Stomach (tissue), 9 donors: Measurements from ENCODE around the gene TTYH1. TPM values are rescaled to one million over a fixed set of nuclear protein-coding genes. Genes with fewer than 3 reads are reported as not detected.

Experiments
- DNase-seq, 2 donors: peaks; one replicate each; pipeline versions ENCODE4 v3.0.0 to v3.0.0-alpha.2; 2013 to 2019
- H3K27ac ChIP-seq, 5 donors: fragments of 200-600 bp in 4 of 5; sonication (generic) in 4 of 5; one replicate each; pipeline ENCODE4 v1.5.1; 2013 to 2019; ENCODE audit warnings: mild to moderate bottlenecking in 1 of 5, moderate library complexity in 1 of 5
- H3K27me3 ChIP-seq, 3 donors: fragments of 200-600 bp; sonication (generic); one replicate each; pipeline ENCODE4 v1.5.1; 2017 to 2019; ENCODE audit warnings: mixed run types in 1 of 3
- H3K36me3 ChIP-seq, 4 donors: fragments of 200-600 bp; sonication (generic); 1 replicate in 3 of 4; 2 replicates in 1 of 4; pipeline ENCODE4 v1.5.1; 2016 to 2019
- H3K4me1 ChIP-seq, 4 donors: fragments of 200-600 bp; sonication (generic); one replicate each; pipeline ENCODE4 v1.5.1; 2016 to 2019
- H3K4me3 ChIP-seq, 4 donors: fragments of 200-600 bp; sonication (generic) in 3 of 4; one replicate each; pipeline ENCODE4 v1.5.1; 2016 to 2019; ENCODE audit warnings: mild to moderate bottlenecking in 1 of 4
- H3K9me3 ChIP-seq, 4 donors: fragments of 200-600 bp; sonication (generic); one replicate each; pipeline ENCODE4 v1.5.1; 2016 to 2019
- CTCF ChIP-seq, 7 experiments: fragments of 450-650 bp in 4 of 7; fragments of 200-600 bp in 3 of 7; sonication (generic) in 3 of 7; IDR thresholded peaks; one replicate each; pipeline ENCODE4 v1.5.1; 2016 to 2019; ENCODE audit warnings: antibody characterized with exemption in 7 of 7, control low read depth in 2 of 7, mild to moderate bottlenecking in 1 of 7
- EP300 ChIP-seq: sonication (generic); formaldehyde crosslinking; IDR thresholded peaks from one replicate; pipeline ENCODE4 v1.6.1; 2017; ENCODE audit warnings: antibody characterized with exemption
- POLR2A ChIP-seq, 4 donors: fragments of 450-650 bp; IDR thresholded peaks; one replicate each; pipeline ENCODE4 v1.6.1; 2016; ENCODE audit warnings: antibody characterized with exemption in 4 of 4, control low read depth in 2 of 4, mild to moderate bottlenecking in 1 of 4, moderate library complexity in 1 of 4
- POLR2AphosphoS5 ChIP-seq, 3 donors: sonication (generic); formaldehyde crosslinking; IDR thresholded peaks; one replicate each; pipeline ENCODE4 v1.6.1; 2016; ENCODE audit warnings: antibody characterized with exemption in 3 of 3
- WGBS, 5 donors: extraction: QIAGEN DNeasy Blood & Tissue Kit in 3 of 5; methylation state at CpG; one replicate each; pipeline versions ENCODE4 v1.1.5 to v1.1.7; 2013 to 2018; 5-methylcytosine and 5-hydroxymethylcytosine counted together
- intact Hi-C: fragments of 100-400 bp; cut with DNase I; formaldehyde crosslinking; loops from one replicate; pipeline ENCODE4 v1.15.1; 2023; ENCODE audit warnings: low total_unique reads
- polyA plus RNA-seq, 3 donors: library from polyadenylated mRNA; stranded (reverse); fragments of 200-250 nt; gene quantifications; one replicate each; pipeline ENCODE4 v1.2.3, GENCODE V29; 2013
- total RNA-seq, 5 donors: library from RNA; depleted of rRNA; stranded (reverse); fragments of >200 nt; gene quantifications; one replicate each; pipeline versions ENCODE4 v1.1.0 to v1.2.3, GENCODE V29; 2014 to 2016
- donor health status: healthy with polysubstance abuse.
- donor health status: Bipolar disorder and iron deficiency.
- donor health status: healthy.

Gene TTYH1
- total and polyA plus RNA-seq, 8 donors = 0.12 to 12.9 (median 2.3) TPM; not detected in 3

DNA sequence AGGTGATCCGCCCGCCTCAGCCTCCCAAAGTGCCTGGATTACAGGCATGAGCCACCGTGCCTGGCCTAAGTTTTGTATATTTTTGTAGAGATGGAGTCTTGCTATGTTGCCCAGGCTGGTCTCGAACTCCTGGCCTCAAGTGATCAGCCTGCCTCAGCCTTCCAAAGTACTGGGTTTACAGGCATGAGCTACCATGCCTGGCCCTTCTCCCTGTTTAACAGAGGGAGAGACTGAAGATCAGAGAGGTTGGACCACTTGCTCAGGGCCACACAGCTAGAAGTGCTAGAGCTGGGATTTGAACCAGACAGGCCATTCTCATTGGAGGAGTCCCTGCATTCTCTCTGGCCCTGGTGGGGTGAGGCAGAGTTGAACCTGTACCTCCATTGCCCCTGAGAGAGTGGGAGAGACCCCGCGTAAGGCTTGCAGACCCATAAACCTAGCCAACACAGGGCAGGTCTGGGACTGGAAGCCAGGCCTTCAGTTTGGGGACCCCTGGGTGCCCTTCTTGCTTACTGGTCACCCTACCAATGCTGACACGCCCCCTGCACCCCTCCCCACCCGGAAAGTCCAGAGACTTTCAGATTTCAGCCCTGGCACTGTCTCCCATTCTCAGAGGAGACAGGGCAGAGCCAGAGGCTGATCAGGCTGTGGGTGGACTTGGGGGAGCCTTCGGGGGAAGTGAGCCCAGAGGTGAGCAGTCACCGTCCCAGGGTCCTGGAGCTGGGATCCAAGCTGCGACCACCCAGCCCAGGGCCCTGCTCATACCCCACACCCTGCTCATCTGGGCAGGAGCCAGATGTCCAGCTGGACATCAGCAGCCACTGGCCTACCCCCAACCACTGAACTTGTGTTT lies 13.3 kb downstream of the TTYH1 start:
- TF ChIP-seq CTCF (IDR thresholded peaks at IDR 0.05) (no peak), POLR2A (IDR thresholded peaks at IDR 0.05) (no peak), EP300 (no peak), POLR2AphosphoS5 (IDR thresholded peaks at IDR 0.05) (no peak)
- Histone ChIP-seq H3K27me3 (peaks cover 0 to 91% (median 43%) of the 10 kb centered on the region in 3 donors), H3K4me3 (no peak overlapping the region), H3K9me3 (no peaks in the 10 kb centered on the region), H3K4me1 (peaks cover 18 to 24% (median 23%) of the 10 kb centered on the region in 4 donors), H3K27ac (no peak overlapping the region), H3K36me3 (no peaks in the 10 kb centered on the region)
- no peak for DNase-seq
- 74 to 80% (median 76%) methylated on average over 10 to 11 of the region's 11 CpGs for WGBS, 5 donors
- intact Hi-C loops = no loop called here

GRCh38 chr19:54429176-54429495 lies 13.9 kb downstream of the TTYH1 start:
- DNase-seq = no peak
- Histone ChIP-seq H3K9me3 (no peaks in the 10 kb centered on the region), H3K27me3 (peaks cover 0 to 85% (median 43%) of the 10 kb centered on the region in 3 donors), H3K4me1 (peaks cover 18 to 29% (median 23%) of the 10 kb centered on the region in 4 donors), H3K27ac (no peak overlapping the region), H3K36me3 (no peaks in the 10 kb centered on the region), H3K4me3 (no peak overlapping the region)
- 49 to 72% (median 60%) methylated on average over 6 to 8 of the region's 8 CpGs for WGBS, 5 donors
- TF ChIP-seq POLR2AphosphoS5 (IDR thresholded peaks at IDR 0.05) (no peak), POLR2A (IDR thresholded peaks at IDR 0.05) (no peak), EP300 (no peak), CTCF (IDR thresholded peaks at IDR 0.05) (no peak)
- intact Hi-C loops = no loop called here

- Histone ChIP-seq H3K36me3 (no peaks in the 10 kb centered on the region), H3K9me3 (no peaks in the 10 kb centered on the region), H3K4me3 (no peak overlapping the region), H3K4me1 (peaks cover 18 to 34% (median 25%) of the 10 kb centered on the region in 4 donors), H3K27ac (no peak overlapping the region), H3K27me3 (peaks cover 0 to 79% (median 43%) of the 10 kb centered on the region in 3 donors)
- WGBS, 5 donors = 38 to 54% (median 45%) methylated on average over 12 to 13 of the region's 13 CpGs
- DNase-seq = peak in 1 of 2 donors; percentile 35
- TF ChIP-seq POLR2AphosphoS5 (IDR thresholded peaks at IDR 0.05) (no peak), EP300 (no peak), CTCF (IDR thresholded peaks at IDR 0.05) (no peak), POLR2A (IDR thresholded peaks at IDR 0.05) (no peak)
- intact Hi-C loops = no loop called here
These were observed 14.4 kb downstream of the TTYH1 start for GRCh38 chr19:54429545-54430227.

DNA sequence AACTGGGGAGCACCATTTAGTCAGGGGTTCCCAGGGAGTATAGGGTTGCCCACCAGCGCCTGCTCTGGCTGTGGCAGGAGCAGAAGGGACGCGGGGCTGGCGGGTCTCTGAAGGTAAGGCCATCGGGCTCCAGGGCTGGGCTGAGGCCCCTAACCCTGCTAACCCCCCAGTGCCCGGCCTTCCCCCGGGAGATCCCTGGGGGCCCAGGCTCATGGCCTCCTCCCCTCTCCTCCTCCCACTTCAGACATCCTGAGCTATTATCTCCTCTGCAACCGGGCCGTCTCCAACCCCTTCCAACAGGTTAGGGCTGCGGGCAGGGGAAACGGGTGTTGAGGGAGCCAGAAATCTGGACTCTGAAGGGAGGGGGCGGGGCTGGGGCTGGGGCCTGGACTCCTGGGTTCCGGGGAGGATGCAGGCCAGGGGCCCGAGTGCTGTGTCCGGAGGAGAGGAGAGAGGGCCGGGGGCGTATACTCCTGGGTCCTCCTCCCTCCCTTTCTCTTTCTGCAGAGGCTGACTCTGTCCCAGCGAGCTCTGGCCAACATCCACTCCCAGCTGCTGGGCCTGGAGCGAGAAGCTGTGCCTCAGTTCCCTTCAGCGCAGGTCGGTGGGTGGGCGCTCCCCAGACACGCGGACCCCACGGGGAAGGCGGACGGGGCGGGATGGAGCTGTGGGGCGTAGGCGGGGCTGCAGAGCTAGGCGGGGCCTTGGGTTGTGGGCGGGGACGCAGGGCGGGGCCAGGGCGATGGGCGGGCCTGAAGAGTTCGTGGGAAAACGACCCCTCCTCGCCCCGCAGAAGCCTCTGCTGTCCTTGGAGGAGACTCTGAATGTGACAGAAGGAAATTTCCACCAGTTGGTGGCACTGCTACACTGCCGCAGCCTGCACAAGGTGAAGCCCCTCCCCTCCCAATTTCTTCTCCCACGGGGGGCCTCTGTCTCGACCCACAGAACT lies 15.3 kb downstream of the TTYH1 start:
- peaks cover 25 to 43% (median 33%) of the 10 kb centered on the region in 4 donors for H3K4me1 ChIP-seq
- no peak for TF ChIP-seq EP300
- peak in 1 of 7 experiments; percentile 8 for TF ChIP-seq CTCF (IDR thresholded peaks at IDR 0.05)

More for the DNA sequence above, 15.3 kb downstream of the TTYH1 start:
- Histone ChIP-seq H3K4me3 (peak overlapping the region; percentile 15 to 41 (median 30)), H3K27me3 (peaks cover 0 to 71% (median 41%) of the 10 kb centered on the region in 3 donors), H3K27ac (no peak overlapping the region), H3K9me3 (no peaks in the 10 kb centered on the region), H3K36me3 (no peaks in the 10 kb centered on the region)
- DNase-seq = peak in 1 of 2 donors; percentile 87
- intact Hi-C loops = no loop called here
- 9 to 21% (median 15%) methylated on average over 11 to 43 of the region's 43 CpGs for WGBS, 5 donors
